HepG2 (cell line): ENCODE results near the gene CCDC142. TPM values are rescaled to one million over a fixed set of nuclear protein-coding genes. Genes with fewer than 3 reads are reported as not detected.

Experiments
- CHD4 ChIP-seq: fragments of 200-600 bp; sonication (generic); IDR thresholded peaks from 2 replicates; pipeline ENCODE4 v1.7.0; 2017; ENCODE audit warnings: mild to moderate bottlenecking, low read length, borderline replicate concordance
- HDAC1 ChIP-seq: sonication (generic); formaldehyde crosslinking; IDR thresholded peaks from 2 replicates; pipeline ENCODE4 v1.5.1; 2020; ENCODE audit warnings: mild to moderate bottlenecking, missing genetic modification reagents
- HOXA9 ChIP-seq: sonication (generic); formaldehyde crosslinking; IDR thresholded peaks from 2 replicates; pipeline ENCODE4 v1.8.1; 2022; ENCODE audit warnings: missing genetic modification reagents, mild to moderate bottlenecking, moderate library complexity, borderline replicate concordance
- JUN ChIP-seq: sonication (generic); formaldehyde crosslinking; IDR thresholded peaks from 2 replicates; pipeline ENCODE4 v1.4.0; 2020; ENCODE audit warnings: mild to moderate bottlenecking, missing genetic modification reagents
- MYC ChIP-seq: sonication (generic); formaldehyde crosslinking; IDR thresholded peaks from 2 replicates; pipeline ENCODE4 v1.9.0; 2021; ENCODE audit warnings: missing genetic modification reagents, borderline replicate concordance
- PHF8 ChIP-seq: sonication (generic); formaldehyde crosslinking; IDR thresholded peaks from 2 replicates; pipeline ENCODE4 v1.5.0; 2020; ENCODE audit warnings: missing genetic modification reagents
- PPARG ChIP-seq: conservative IDR thresholded peaks from 2 replicates; pipeline ENCODE4 v1.6.1; 2016; ENCODE audit warnings: missing biosample characterization, missing genetic modification reagents
- RNF2 ChIP-seq: fragments of 450-650 bp; conservative IDR thresholded peaks from 2 replicates; pipeline ENCODE4 v1.6.1; 2016; ENCODE audit warnings: low read depth
- SALL2 ChIP-seq: sonication (generic); formaldehyde crosslinking; IDR thresholded peaks from 2 replicates; pipeline ENCODE4 v1.8.1; 2023; ENCODE audit warnings: mild to moderate bottlenecking, missing genetic modification reagents, inconsistent platforms
- SMAD3 ChIP-seq: sonication (generic); formaldehyde crosslinking; IDR thresholded peaks from 2 replicates; pipeline ENCODE4 v1.4.0; 2020; ENCODE audit warnings: missing genetic modification reagents
- SOX13 ChIP-seq, 3 experiments: fragments of 450-650 bp in 1 of 3; sonication (generic) in 1 of 3; formaldehyde crosslinking in 1 of 3; IDR thresholded peaks in 2 of 3; conservative IDR thresholded peaks in 1 of 3; 2 replicates each; pipeline versions ENCODE4 v1.5.0 to v1.6.1; 2016 to 2020; ENCODE audit warnings: antibody characterized with exemption in 1 of 3, mild to moderate bottlenecking in 1 of 3, missing compliant biosample characterization in 1 of 3, missing genetic modification reagents in 1 of 3, moderate library complexity in 1 of 3
- SP4 ChIP-seq: sonication (generic); formaldehyde crosslinking; IDR thresholded peaks from 2 replicates; pipeline ENCODE4 v1.8.1; 2023; ENCODE audit warnings: mild to moderate bottlenecking, missing genetic modification reagents
- TAF1 ChIP-seq: sonication (generic); formaldehyde crosslinking; IDR thresholded peaks from 2 replicates; pipeline ENCODE4 v1.4.0; 2020; ENCODE audit warnings: missing genetic modification reagents
- TBX2 ChIP-seq: sonication (generic); formaldehyde crosslinking; IDR thresholded peaks from 2 replicates; pipeline ENCODE4 v1.5.0; 2020; ENCODE audit warnings: missing genetic modification reagents, mild to moderate bottlenecking, borderline replicate concordance
- TP53 ChIP-seq: sonication (generic); formaldehyde crosslinking; conservative IDR thresholded peaks from 2 replicates; pipeline ENCODE4 v1.4.0; 2020; ENCODE audit warnings: missing genetic modification reagents
- ZBTB1 ChIP-seq: sonication (generic); formaldehyde crosslinking; IDR thresholded peaks from 2 replicates; pipeline ENCODE4 v1.4.0; 2020; ENCODE audit warnings: missing genetic modification reagents, borderline replicate concordance
- ZNF260 ChIP-seq: sonication (generic); formaldehyde crosslinking; IDR thresholded peaks from 2 replicates; pipeline ENCODE4 v1.4.0; 2020; ENCODE audit warnings: missing genetic modification reagents, low read depth, mild to moderate bottlenecking, borderline replicate concordance
- ZNF570 ChIP-seq: sonication (generic); formaldehyde crosslinking; IDR thresholded peaks from 2 replicates; pipeline ENCODE4 v1.4.0; 2020; ENCODE audit warnings: mild to moderate bottlenecking, missing genetic modification reagents, borderline replicate concordance
- ZNF703 ChIP-seq: sonication (generic); formaldehyde crosslinking; IDR thresholded peaks from 2 replicates; pipeline ENCODE4 v1.5.1; 2020; ENCODE audit warnings: missing genetic modification reagents, mild to moderate bottlenecking, moderate library complexity, borderline replicate concordance
- polyA plus RNA-seq, 8 experiments: library from polyadenylated mRNA; depleted of rRNA in 3 of 8; stranded (reverse) in 7 of 8; unstranded in 1 of 8; fragments of >200 nt; fragmentation: Illumina TruSeq in 4 of 8; extraction: Trizol in 4 of 8; gene quantifications; 2 replicates each; pipeline versions ENCODE4 v1.2.1 to v1.2.3, GENCODE V29; 2011 to 2016; ENCODE audit warnings: low read depth in 4 of 8, missing spikeins in 1 of 8, mixed read lengths in 1 of 8; ENCODE audit not compliant: insufficient read depth in 1 of 8
- total RNA-seq, 5 experiments: library from RNA; depleted of rRNA; stranded (reverse); fragments of >200 nt; fragmentation: Illumina TruSeq; extraction: Trizol; gene quantifications; 2 replicates each; pipeline ENCODE4 v1.2.3, GENCODE V29; 2016; ENCODE audit warnings: low read depth in 1 of 5
- TF ChIP-seq, protein P1 (sequence below): sonication (generic); formaldehyde crosslinking; IDR thresholded peaks from 2 replicates; pipeline ENCODE4 v1.8.0; 2022; ENCODE audit warnings: missing genetic modification reagents, mild to moderate bottlenecking, inconsistent platforms, borderline replicate concordance
- TF ChIP-seq, protein P2 (sequence below): sonication (generic); formaldehyde crosslinking; IDR thresholded peaks from 2 replicates; pipeline ENCODE4 v1.5.0; 2020; ENCODE audit warnings: mild to moderate bottlenecking, missing genetic modification reagents
- TF ChIP-seq, protein P3 (sequence below): sonication (generic); formaldehyde crosslinking; IDR thresholded peaks from 2 replicates; pipeline ENCODE4 v1.5.1; 2020; ENCODE audit warnings: missing genetic modification reagents, mild to moderate bottlenecking, borderline replicate concordance

Gene CCDC142
- total and polyA plus RNA-seq, 2 of the 13 experiments (the other 11 are each of a cell fraction or from before 2014, with no cell fraction given), result 14.7 to 30.4 TPM

DNA sequence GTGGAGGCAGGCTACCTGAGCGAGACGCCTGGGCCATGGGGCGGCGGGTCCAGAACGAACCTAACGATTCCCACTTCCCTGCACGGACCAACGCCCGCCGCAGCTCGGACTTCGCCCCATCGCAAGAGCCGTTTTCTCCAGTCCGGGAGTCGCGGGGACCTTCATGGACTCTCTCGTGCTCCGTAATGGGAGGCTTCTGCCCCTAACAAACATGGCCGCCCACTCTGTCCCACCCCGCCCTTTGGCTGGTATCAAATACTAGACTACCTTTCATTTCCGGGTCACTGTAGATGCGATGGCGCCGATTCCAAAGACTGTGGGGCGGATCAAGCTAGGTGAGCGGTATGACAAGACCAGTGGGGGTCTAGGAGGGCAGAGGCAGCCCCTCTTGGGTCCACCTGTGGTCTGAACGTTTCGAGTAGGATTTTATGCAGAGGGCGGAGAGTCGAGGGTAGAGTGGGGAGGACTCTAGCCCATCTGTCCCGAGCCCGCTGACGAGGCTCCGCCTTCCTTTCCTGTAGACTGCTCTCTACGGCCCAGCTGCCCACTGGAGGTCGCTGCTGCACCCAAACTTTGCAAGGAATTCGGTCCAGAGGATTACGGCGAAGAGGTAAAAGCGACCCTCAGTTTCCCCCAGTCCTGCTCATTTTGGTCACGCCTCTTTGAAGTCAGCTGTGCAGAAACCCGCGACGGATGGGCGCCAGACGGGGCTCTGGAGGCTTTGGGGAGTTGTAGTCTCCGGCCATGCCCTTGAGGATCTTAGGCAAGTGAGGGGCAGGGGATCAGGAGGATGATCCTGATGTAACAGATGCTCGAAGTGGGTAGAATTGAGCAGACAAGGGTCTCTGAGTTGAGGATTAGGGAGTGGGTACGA is at the start of gene CCDC142, which contains the start of gene TTC31 (continued):
- TF ChIP-seq RNF2, result no peak
- peak; percentile 62; the same call in 1 of the 2 replicates for TF ChIP-seq ZNF703 (CRISPR knock-in tag)
- peak; percentile 88 for TF ChIP-seq PHF8 (CRISPR knock-in tag)
- no peak for TF ChIP-seq ZNF570 (CRISPR knock-in tag)
- TF ChIP-seq, protein P1, sequence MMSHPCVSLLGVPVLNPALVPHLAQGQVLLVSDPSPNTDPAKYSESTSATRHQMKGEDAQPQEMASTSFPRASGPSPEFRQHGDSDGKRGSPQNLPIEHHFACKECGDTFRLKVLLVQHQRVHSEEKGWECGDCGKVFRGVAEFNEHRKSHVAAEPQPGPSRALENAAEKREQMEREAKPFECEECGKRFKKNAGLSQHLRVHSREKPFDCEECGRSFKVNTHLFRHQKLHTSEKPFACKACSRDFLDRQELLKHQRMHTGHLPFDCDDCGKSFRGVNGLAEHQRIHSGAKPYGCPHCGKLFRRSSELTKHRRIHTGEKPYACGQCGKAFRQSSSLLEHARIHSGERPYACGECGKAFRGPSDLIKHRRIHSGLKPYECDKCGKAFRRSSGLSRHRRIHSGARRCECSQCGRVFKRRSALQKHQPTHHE (CRISPR knock-in tag), result 0 out of 2 replicates have a peak, but pooled peaks have one; percentile 21
- TF ChIP-seq HOXA9, result peak; percentile 88; the same call in 1 of the 2 replicates
- peak; percentile 51; the same call in 1 of the 2 replicates for TF ChIP-seq SOX13 (IDR thresholded peaks at IDR 0.05)
- peak in 1 of 2 experiments; percentile 48; a peak in 1 of 4 replicates for TF ChIP-seq SOX13 (CRISPR knock-in tag; conservative IDR thresholded peaks at IDR 0.05 in 1 of 2, IDR thresholded peaks at IDR 0.05 in 1 of 2)
- TF ChIP-seq SMAD3, result peak; percentile 93
- peak; percentile 77 for TF ChIP-seq SP4
- no peak for TF ChIP-seq ZNF260 (CRISPR knock-in tag)
- peak; percentile 90 for TF ChIP-seq TAF1 (CRISPR knock-in tag)
- peak; percentile 82; the same call in 1 of the 2 replicates for TF ChIP-seq MYC (CRISPR knock-in tag)
- TF ChIP-seq TP53, result no peak
- no peak for TF ChIP-seq ZBTB1
- peak; percentile 72; the same call in 1 of the 2 replicates for TF ChIP-seq CHD4
- peak; percentile 30; the same call in 1 of the 2 replicates for TF ChIP-seq TBX2 (CRISPR knock-in tag)
- peak; percentile 18; the same call in 1 of the 2 replicates for TF ChIP-seq JUN (CRISPR knock-in tag)
- TF ChIP-seq, protein P2, sequence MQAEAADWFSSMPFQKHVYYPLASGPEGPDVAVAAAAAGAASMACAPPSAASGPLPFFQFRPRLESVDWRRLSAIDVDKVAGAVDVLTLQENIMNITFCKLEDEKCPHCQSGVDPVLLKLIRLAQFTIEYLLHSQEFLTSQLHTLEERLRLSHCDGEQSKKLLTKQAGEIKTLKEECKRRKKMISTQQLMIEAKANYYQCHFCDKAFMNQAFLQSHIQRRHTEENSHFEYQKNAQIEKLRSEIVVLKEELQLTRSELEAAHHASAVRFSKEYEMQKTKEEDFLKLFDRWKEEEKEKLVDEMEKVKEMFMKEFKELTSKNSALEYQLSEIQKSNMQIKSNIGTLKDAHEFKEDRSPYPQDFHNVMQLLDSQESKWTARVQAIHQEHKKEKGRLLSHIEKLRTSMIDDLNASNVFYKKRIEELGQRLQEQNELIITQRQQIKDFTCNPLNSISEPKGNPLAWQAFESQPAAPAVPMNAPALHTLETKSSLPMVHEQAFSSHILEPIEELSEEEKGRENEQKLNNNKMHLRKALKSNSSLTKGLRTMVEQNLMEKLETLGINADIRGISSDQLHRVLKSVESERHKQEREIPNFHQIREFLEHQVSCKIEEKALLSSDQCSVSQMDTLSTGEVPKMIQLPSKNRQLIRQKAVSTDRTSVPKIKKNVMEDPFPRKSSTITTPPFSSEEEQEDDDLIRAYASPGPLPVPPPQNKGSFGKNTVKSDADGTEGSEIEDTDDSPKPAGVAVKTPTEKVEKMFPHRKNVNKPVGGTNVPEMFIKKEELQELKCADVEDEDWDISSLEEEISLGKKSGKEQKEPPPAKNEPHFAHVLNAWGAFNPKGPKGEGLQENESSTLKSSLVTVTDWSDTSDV (CRISPR knock-in tag), result no peak
- TF ChIP-seq PPARG, result peak; percentile 63
- TF ChIP-seq, protein P3, sequence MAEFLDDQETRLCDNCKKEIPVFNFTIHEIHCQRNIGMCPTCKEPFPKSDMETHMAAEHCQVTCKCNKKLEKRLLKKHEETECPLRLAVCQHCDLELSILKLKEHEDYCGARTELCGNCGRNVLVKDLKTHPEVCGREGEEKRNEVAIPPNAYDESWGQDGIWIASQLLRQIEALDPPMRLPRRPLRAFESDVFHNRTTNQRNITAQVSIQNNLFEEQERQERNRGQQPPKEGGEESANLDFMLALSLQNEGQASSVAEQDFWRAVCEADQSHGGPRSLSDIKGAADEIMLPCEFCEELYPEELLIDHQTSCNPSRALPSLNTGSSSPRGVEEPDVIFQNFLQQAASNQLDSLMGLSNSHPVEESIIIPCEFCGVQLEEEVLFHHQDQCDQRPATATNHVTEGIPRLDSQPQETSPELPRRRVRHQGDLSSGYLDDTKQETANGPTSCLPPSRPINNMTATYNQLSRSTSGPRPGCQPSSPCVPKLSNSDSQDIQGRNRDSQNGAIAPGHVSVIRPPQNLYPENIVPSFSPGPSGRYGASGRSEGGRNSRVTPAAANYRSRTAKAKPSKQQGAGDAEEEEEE, result peak; percentile 10; the same call in 1 of the 2 replicates
- TF ChIP-seq SALL2 (CRISPR knock-in tag), result no peak
- TF ChIP-seq HDAC1, result peak; percentile 96
